IPS DF 19.7 (cell line): ENCODE results near the gene PPP1R3C.
A peak's percentile ranks its signal among the peaks of the same experiment; 100 is the strongest.

ENCODE experiments used
- DNase-seq: peaks from one replicate; pipeline ENCODE4 v3.0.0-alpha.2; 2013; ENCODE audit warnings: low read depth, low spot score

The PPP1R3C gene

GRCh38 chr10:91632671-91633550, at the start of gene PPP1R3C:
Gene PPP1R3C (minus strand): TSS chr10:91633071. CDS start chr10:91632969, 102 bp downstream.
- DNase-seq: peak; percentile 40

GRCh38 chr10:91681361-91682276, 48.7 kb upstream of the PPP1R3C start:
- no peak for DNase-seq

- DNase-seq: no peak
Measured at GRCh38 chr10:91680487-91680886, 47.6 kb upstream of the PPP1R3C start.

- DNase-seq: no peak
Measured at GRCh38 chr10:91679296-91679695, 46.4 kb upstream of the PPP1R3C start.

DNA sequence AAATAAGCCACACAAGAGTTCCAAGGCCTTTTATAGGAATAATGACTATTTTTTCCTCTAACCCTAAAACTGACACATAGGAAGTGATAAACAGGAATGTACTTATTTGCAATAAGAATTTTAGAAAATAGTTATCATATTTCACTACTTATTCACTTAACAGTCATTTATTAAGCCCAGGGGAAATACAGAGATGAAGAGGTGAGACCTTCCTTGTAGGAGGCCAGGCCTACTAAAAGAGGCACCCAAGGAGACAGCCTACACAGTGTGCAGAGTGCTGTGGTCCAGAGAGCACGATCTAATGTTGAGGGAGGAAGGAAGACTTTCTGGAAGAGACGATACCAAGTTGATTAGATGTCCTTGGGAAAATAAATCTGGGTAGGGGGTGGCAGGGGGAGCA, 45.0 kb upstream of the PPP1R3C start:
- no peak for DNase-seq

DNA sequence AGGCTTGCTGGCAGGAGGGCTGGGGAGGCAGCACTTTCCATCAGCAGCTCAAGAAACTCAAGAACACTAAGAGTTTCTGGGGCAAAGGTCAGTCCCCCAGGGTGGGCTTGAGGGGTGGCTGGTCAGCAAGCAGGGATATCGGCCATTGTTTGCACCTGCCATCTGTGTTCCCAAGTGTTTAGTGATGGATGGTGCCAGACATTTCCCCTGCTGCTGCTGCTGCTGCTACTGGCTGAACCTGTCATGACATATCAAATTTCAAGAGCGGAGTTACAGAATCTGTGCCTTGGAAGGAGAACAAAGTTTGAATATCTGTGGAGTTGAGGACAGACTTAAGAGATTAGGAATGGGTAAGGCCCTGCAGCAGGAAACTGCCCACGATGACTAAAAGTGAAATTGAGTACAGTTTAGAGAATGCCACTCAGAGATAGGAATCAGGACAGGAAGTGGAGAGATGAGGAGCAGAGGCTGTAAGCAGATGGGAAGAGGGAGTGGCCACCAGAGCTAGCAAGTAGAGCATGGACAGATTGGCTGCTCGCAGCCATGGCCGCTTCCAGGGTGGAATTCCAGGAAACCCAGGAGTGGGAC, 39.2 kb upstream of the PPP1R3C start:
- DNase-seq: no peak

- DNase-seq: no peak
Measured at GRCh38 chr10:91668913-91669312, 36.0 kb upstream of the PPP1R3C start.

DNA sequence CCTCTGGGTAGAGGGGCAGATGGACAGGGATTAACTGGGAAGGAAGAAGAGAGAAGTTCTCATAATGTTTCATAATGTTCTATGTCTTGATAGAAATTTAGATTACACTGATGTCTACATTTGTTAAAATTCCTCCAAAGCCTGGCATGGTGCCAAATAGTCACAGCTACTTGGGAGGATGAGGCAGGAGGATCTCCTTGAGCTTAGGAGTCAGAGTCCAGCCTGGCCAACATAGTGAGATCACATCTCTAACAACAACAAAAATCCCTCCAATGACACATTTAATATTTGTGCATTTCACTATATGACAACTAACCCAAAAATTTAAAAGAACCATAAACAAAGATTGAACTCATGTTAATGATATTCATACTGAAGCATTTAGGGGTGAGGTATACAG, 33.0 kb upstream of the PPP1R3C start:
- no peak for DNase-seq

GRCh38 chr10:91664426-91664825, 31.6 kb upstream of the PPP1R3C start:
- DNase-seq: no peak

DNA sequence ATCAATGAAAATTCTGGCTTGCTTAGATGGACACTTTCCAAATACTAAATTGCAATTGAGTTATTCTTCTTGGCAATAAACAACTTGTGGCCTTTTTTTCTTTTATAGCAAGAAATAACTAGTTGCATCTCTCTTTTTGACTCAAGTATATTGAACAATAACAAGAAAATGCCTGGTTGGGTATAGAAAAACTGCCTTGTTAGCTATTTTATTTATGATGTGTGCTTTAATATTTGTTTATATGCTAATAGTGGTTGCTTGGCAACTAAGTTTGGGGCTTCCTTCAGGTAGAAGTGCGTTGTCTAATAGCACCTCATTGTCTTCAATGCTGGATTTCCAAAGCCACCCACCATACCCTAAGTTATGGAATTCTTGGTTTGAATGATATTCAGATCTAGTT, 30.1 kb upstream of the PPP1R3C start:
- DNase-seq: no peak

GRCh38 chr10:91653219-91653870, 20.5 kb upstream of the PPP1R3C start:
- no peak for DNase-seq

DNA sequence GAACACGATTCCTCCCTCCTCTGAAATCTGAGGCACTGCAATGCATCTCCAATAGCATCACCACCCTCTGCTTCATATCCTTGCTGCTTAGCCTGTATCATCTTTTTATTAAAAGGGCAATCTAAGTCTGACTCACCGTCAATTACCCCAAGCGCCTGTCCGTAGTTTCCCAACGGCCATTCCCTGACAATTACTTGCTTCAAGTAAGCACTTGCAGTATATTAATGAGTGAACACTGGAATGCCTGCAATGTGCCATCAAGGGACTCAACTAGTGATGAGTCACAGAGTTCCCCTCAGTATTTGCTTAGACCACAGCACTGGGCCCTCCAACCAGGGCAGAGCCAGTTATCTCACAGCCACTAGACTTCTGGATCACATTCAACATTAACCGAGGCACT, 19.5 kb upstream of the PPP1R3C start:
- no peak for DNase-seq

GRCh38 chr10:91643700-91644099, 10.8 kb upstream of the PPP1R3C start:
- no peak for DNase-seq

DNA sequence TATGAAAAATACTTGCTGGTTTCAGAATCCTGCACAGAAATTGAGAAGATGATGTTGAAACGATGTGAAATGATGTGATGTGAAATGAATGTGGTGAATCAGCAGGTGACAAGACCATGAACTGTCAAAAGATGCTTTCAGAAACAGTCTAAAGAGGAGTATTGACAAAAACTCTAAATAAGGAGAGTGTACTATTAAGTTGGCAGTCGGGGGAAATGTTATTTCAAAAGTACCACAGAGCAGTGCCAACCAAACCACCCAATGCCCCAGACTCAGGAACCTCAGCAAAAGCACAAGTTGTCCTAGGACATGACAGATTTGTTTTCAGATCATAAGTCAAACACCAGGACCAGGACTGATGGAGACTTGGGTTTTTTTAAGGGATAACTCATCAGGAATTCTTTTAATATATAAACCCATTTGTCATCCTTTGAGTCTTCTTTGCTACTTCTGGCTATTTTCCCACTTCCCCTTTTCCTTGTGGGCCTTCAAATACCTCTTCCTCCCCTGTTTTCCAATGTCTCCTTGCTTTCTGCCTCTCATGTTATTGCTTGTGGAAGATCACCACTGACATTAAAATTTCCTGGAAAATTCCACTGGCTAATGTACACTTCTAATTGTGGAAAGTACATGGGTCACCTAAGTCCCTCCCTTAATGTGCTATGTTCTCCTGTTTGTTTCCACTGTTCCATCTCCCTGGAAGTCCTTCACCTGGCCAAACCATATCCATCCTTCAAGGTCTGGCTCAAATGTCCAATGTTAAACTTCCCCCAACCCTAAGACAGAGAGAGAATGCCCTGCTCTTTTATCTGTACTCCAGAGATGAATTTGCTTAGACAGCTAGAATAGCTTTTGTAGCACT, 10.2 kb upstream of the PPP1R3C start:
- no peak for DNase-seq

DNA sequence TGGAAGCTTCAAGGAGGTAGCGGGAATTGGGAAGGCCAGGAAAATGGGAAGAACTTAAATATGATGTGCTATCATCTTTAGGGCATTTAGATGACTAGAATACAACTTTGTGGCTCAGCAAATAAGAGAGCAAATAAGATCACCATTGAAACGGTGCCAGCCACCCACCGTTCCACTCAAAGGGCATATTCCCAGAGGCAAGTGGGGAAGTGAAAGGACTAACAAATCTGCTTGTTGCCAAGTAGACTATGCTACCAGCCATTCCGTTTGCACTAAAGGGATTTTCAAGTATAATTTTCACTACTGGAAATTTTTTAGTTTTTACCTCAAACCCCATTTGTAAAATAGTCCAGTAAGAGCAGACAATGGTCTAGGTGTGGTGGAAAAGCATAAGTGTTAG, 4.0 kb upstream of the PPP1R3C start:
- DNase-seq: no peak

DNA sequence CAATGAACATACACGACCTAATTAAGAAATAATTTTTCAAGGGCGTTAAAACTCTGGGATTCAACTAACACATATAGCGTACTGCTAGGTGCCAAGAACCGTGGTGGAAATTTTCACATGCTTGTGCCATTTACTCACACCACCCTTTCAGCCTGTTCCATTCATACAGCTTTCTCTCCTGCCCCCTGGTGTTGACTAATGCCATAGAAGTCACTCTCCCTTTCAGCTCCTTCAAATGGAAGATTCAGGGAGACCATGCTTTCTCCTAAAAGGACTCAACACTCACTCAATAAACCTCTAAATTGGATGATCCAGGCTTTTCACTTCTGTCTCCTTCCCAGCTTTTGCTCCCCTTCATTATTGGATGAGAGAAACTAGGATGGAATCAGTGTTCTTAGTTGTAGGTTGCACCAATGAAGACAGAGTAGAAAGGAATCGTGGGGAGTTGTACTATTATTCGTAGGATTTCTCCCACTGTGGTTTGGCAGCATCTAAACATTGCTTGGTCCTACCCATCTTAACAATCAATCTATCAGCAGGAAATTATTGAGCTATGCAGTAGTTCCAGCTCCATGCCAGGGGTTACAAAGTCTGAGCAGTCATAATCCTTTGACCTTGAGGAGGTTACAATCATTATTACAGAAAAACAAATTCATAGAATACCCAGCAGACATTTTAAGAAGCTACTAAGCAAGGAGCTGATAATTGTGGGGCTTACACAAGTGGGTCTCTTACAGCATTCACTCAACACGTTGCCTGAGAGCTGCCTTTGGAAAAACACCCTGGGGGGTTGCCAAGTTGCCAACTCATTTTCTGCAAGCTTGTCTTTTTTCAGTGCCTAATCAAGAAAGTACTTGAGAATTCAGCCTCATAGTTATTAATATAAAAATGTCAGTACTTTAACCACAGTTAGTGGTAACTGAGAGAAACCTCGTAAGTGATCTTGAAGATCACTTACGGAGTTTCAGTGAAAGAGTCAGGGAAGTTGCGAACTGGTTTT, 2.8 kb upstream of the PPP1R3C start:
- DNase-seq: peak; percentile 40

DNA sequence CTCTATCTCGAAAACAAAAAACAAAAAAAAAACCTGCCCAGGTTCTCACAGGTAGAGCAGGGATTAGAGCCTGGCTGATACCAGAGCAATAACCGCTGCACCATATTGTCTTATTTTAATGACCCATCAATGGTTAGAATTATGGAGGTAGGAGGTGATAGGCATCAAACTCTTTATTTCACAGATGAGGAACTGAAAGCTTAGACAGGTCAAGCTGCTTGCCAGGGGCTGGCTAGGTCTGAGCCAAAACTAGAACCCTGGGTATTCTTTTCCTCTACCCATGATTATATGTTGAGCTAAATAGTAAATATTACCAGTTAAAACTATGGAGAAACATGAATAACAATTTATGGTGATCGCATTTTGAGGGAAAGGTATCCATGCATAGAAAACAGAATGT, 2.0 kb upstream of the PPP1R3C start:
- no peak for DNase-seq

DNA sequence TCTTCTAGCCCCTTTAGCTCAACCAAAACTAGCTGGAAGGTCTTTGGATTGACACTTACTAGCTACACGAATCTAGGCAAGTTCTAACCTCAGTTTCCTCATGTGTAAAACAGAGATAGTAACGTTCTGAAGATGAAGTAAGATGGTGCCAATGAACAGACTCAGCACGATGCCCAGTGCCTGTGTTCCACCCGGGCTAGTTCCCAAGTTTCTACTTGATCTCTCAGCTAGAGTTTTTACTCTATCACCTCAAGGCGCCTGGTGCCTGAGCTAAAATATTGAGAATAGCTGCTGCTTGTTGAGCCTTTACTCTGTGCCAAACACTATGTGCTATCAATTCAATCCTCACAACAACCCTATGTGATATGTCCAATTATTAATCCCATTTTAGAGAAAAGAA, 1.4 kb upstream of the PPP1R3C start:
- no peak for DNase-seq

DNA sequence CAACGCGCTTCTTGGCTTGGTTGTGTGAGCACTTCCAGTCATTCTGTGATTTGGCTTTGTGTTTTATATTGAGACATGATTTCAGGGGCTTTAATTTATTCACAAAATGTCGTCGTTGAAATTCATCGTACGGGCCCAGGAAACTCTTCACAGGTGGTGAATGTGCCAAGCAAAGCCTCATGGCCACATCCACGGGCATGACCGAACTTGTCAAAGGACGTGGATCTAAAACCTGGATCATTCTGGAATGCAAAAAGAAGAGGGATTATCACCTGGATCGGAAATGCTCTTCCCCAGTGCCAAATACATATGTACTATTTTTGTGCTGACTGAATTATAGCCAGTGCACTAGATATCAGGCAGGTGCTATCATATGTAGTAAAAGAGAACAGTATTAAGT, 2.2 kb downstream of the PPP1R3C start:
- no peak for DNase-seq
